NCI-H1417 treated with DMSO at 0.1 percent for 48 hours (cell line): ENCODE results near the gene DLG2.
A peak's percentile ranks its signal among the peaks of the same experiment; 100 is the strongest.

ENCODE experiments used
- DNase-seq: peaks from one replicate; lab custom pipeline; 2025; lab: John Stamatoyannopoulos, UW

The DLG2 gene

GRCh38 chr11:83677730-83678129 lies 1949.4 kb downstream of the DLG2 start:
- no peak for DNase-seq

GRCh38 chr11:83676056-83676601 lies 1951.0 kb downstream of the DLG2 start:
- DNase-seq: no peak

- DNase-seq: no peak
These were observed 1952.8 kb downstream of the DLG2 start for GRCh38 chr11:83674102-83674896.

- DNase-seq: peak; percentile 56
These were observed 1955.9 kb downstream of the DLG2 start for GRCh38 chr11:83671289-83671688.

- no peak for DNase-seq
These were observed 1961.0 kb downstream of the DLG2 start for GRCh38 chr11:83666149-83666548.

- DNase-seq: no peak
These were observed 1963.2 kb downstream of the DLG2 start for GRCh38 chr11:83663988-83664387.

GRCh38 chr11:83663446-83663845 lies 1963.7 kb downstream of the DLG2 start:
- no peak for DNase-seq

- DNase-seq: no peak
These were observed 1964.7 kb downstream of the DLG2 start for GRCh38 chr11:83662494-83662893.

GRCh38 chr11:83661491-83662350 lies 1965.4 kb downstream of the DLG2 start:
- no peak for DNase-seq

- no peak for DNase-seq
These were observed 1967.7 kb downstream of the DLG2 start for GRCh38 chr11:83659466-83659865.

- no peak for DNase-seq
These were observed 1970.3 kb downstream of the DLG2 start for GRCh38 chr11:83656796-83657330.

- no peak for DNase-seq
These were observed 1971.2 kb downstream of the DLG2 start for GRCh38 chr11:83655976-83656375.

- no peak for DNase-seq
These were observed 1977.7 kb downstream of the DLG2 start for GRCh38 chr11:83649528-83649855.

GRCh38 chr11:83648610-83649527 lies 1978.3 kb downstream of the DLG2 start:
- no peak for DNase-seq

- DNase-seq: no peak
These were observed 1981.6 kb downstream of the DLG2 start for GRCh38 chr11:83645561-83645960.

- no peak for DNase-seq
These were observed 1984.0 kb downstream of the DLG2 start for GRCh38 chr11:83643115-83643514.

GRCh38 chr11:83642500-83642899 lies 1984.6 kb downstream of the DLG2 start:
- no peak for DNase-seq

GRCh38 chr11:83641511-83641910 lies 1985.6 kb downstream of the DLG2 start:
- no peak for DNase-seq

GRCh38 chr11:83639995-83640758 lies 1987.0 kb downstream of the DLG2 start:
- peak; percentile 77 for DNase-seq

- no peak for DNase-seq
These were observed 1992.0 kb downstream of the DLG2 start for GRCh38 chr11:83635166-83635565.

- no peak for DNase-seq
These were observed 1996.9 kb downstream of the DLG2 start for GRCh38 chr11:83630211-83630610.
